Erythroblast (primary cell): ENCODE data around the gene CRB1.

Source experiments
- GATA1 ChIP-seq: IDR thresholded peaks from 2 replicates; pipeline ENCODE4 v1.6.1; 2011; ENCODE audit warnings: low read depth, mild to moderate bottlenecking, control low read depth, low read length, moderate library complexity
- POLR2A ChIP-seq: IDR thresholded peaks from 2 replicates; pipeline ENCODE4 v1.6.1; 2011; ENCODE audit warnings: mild to moderate bottlenecking, low read length

- TF ChIP-seq POLR2A = no peak
- TF ChIP-seq GATA1 = no peak
These were observed 156.3 kb downstream of the CRB1 start for GRCh38 chr1:197424380-197424779.
